H1 (cell line): ENCODE measurements around the gene LRCH1.

ENCODE experiments used
- CEBPB ChIP-seq: IDR thresholded peaks from 2 replicates; pipeline ENCODE4 v1.6.1; 2012; ENCODE audit warnings: low read depth, low read length
- CHD7 ChIP-seq: fragments of 300-600 bp; sonication (generic); IDR thresholded peaks from 2 replicates; pipeline ENCODE4 v1.7.1; 2012; ENCODE audit warnings: low read length, moderate library complexity, mild to moderate bottlenecking, inconsistent platforms; ENCODE audit not compliant: insufficient replicate concordance
- MAFK ChIP-seq: IDR thresholded peaks from 2 replicates; pipeline ENCODE4 v1.6.1; 2012; ENCODE audit warnings: low read depth, mild to moderate bottlenecking, improper control_type of control experiment, low read length
- YY1 ChIP-seq: IDR thresholded peaks from 2 replicates; pipeline ENCODE4 v1.6.1; 2011; ENCODE audit warnings: low read depth, mild to moderate bottlenecking, low read length

DNA sequence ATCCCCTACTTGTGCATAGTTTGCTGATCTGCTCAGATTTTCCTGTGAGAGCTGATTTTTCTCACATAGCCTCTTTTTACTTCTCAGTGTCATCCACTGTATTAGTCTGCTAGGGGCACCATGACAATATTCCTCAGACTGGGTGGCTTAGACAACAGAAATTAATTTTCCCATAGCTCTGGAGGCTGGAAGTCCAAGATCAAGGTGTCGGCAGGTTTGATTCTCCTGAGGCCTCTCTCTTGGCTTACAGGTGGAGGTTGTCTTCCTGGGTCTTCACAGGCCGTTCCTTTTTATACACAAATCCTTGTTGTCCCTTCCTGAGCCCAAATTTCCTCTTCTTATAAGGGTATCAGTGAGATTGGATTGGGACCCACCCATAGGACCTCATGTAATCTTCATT is 9.2 kb downstream of the LRCH1 start:
- no peak for TF ChIP-seq CHD7
- no peak for TF ChIP-seq CEBPB
- TF ChIP-seq YY1: no peak
- no peak for TF ChIP-seq MAFK
